HepG2 (cell line): ENCODE measurements around the gene UBE2N.

ENCODE experiments used
- CERS6 ChIP-seq: sonication (generic); formaldehyde crosslinking; IDR thresholded peaks from 2 replicates; pipeline ENCODE4 v1.5.0; 2020; ENCODE audit warnings: missing genetic modification reagents
- CTCF ChIP-seq: sonication (generic); formaldehyde crosslinking; IDR thresholded peaks from 2 replicates; pipeline ENCODE4 v1.5.0; 2020; ENCODE audit warnings: mild to moderate bottlenecking, missing genetic modification reagents, moderate library complexity
- E2F5 ChIP-seq: sonication (generic); formaldehyde crosslinking; conservative IDR thresholded peaks from 2 replicates; pipeline ENCODE4 v1.4.0; 2020; ENCODE audit warnings: missing genetic modification reagents
- NR1H2 ChIP-seq: sonication (generic); formaldehyde crosslinking; IDR thresholded peaks from 2 replicates; pipeline ENCODE4 v1.8.1; 2022; ENCODE audit warnings: low read depth, missing genetic modification reagents, borderline replicate concordance
- POLR2A ChIP-seq, 2 experiments: IDR thresholded peaks; 2 replicates each; pipeline ENCODE4 v1.6.1; 2011; ENCODE audit warnings: low read depth in 2 of 2, low read length in 2 of 2, mild to moderate bottlenecking in 1 of 2, moderate library complexity in 1 of 2; ENCODE audit not compliant: insufficient read depth in 1 of 2
- TAF1 ChIP-seq: sonication (generic); formaldehyde crosslinking; IDR thresholded peaks from 2 replicates; pipeline ENCODE4 v1.4.0; 2020; ENCODE audit warnings: missing genetic modification reagents
- YY1 ChIP-seq: IDR thresholded peaks from 2 replicates; pipeline ENCODE4 v1.6.1; 2011; ENCODE audit warnings: low read length, low read depth, moderate library complexity, mild to moderate bottlenecking; ENCODE audit not compliant: insufficient read depth, insufficient replicate concordance

- TF ChIP-seq POLR2A (IDR thresholded peaks at IDR 0.05; ENCODE audit: insufficient read depth in 1 of 2, low read depth in 2 of 2, low read length in 2 of 2) (peak; percentile 88 to 90), E2F5 (CRISPR knock-in tag) (no peak), CERS6 (CRISPR knock-in tag) (no peak), NR1H2 (CRISPR knock-in tag) (no peak), YY1 (peak; percentile 97), CTCF (CRISPR knock-in tag) (peak; percentile 95), TAF1 (CRISPR knock-in tag) (peak; percentile 96)
Measured at GRCh38 chr12:93467351-93468007, 25.7 kb upstream of the UBE2N start, which contains the start of gene MRPL42.
